ENCODE data around the gene OSMR. TPM values are rescaled to one million over a fixed set of nuclear protein-coding genes. Genes with fewer than 3 reads are reported as not detected.

The OSMR gene
- polyA plus RNA-seq, 2 of the 4 experiments (the other 2 are of a cell fraction), result 58.5 to 92.4 TPM

GRCh38 chr5:38923661-38924451, 78.0 kb downstream of the OSMR start:
- no peak for DNase-seq (ENCODE audit: low read depth in 1 of 2, low spot score in 1 of 2)
- Histone ChIP-seq H3K27ac (no peak overlapping the region), H3K4me3 (no peak overlapping the region), H3K4me2 (no peak overlapping the region), H3K9me3 (no peaks in the 10 kb centered on the region), H3K4me1 (no peaks in the 10 kb centered on the region)
- TF ChIP-seq ZNF302 (CRISPR knock-in tag; IDR thresholded peaks at IDR 0.05) (no peak), MAX (IDR thresholded peaks at IDR 0.05) (no peak)
- ATAC-seq, result no peak
- 97% methylated on average over 3 of the region's 3 CpGs for WGBS (ENCODE audit: missing lambda C conversion rate)
- CTCF ChIA-PET, result interaction anchor here (0.6 to 5.8 kb wide), 9 partner anchors 22 to 541 kb away, joined by 3 to 59 read pairs (median 4); no protein-coding TSS in a partner anchor
- no peak for FAIRE-seq
- POLR2A ChIA-PET, result interaction anchor here (0.5 kb wide), 1 partner anchor 173 kb away, joined by 3 read pairs; no protein-coding TSS in a partner anchor

DNA sequence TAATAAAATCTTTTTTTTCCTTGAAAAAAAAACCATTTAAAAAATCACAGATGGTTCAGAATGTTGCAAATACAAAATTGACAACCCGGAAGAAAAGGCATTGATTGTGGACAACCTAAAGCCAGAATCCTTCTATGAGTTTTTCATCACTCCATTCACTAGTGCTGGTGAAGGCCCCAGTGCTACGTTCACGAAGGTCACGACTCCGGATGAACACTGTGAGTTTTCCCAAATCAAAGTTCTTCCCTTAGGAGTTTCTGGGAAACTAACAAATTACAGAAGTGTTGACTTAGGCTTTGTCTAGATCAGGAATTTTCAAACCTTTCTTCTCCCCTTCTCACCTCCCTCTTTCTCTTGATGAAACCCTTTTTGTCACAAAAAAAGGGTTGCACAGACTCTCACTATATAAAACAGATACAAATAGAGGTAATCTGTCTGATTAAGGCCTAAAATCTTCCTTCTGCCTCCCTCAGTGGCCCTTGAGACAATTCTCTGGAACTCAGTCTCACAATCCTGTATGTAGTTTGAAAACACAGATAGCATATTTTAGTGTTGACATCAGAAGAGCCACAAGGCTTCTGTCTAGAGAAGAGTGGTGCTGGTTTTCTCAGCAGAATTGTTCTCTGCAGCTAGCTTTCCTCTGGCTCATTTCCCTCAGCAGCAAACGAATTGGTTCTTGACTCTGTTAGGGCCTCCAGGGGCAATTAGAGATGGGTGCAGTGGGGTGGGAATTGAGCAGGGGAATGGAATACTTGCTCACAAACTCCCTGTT, 79.5 kb downstream of the OSMR start:
- POLR2A ChIA-PET, result no interaction called here
- H3K4me2 ChIP-seq, result no peak overlapping the region

GRCh38 chr5:38926121-38926520, 80.3 kb downstream of the OSMR start:
- no peak overlapping the region for H3K4me2 ChIP-seq
- no peak for FAIRE-seq
- no peak overlapping the region for H3K4me3 ChIP-seq
- POLR2A ChIA-PET, result no interaction called here
- DNase-seq (ENCODE audit: low read depth in 1 of 2, low spot score in 1 of 2), result no peak
- no peaks in the 10 kb centered on the region for H3K4me1 ChIP-seq
- H3K9me3 ChIP-seq, result no peaks in the 10 kb centered on the region
- WGBS (ENCODE audit: missing lambda C conversion rate), result 87% methylated on average over 3 of the region's 3 CpGs
- TF ChIP-seq CEBPB (IDR thresholded peaks at IDR 0.05) (no peak), MAZ (IDR thresholded peaks at IDR 0.05; ENCODE audit: borderline replicate concordance, low read depth, low read length) (no peak), CHD2 (IDR thresholded peaks at IDR 0.05; ENCODE audit: low read length, partially characterized antibody) (no peak), SREBF2 (IDR thresholded peaks at IDR 0.05) (no peak), SMC3 (IDR thresholded peaks at IDR 0.05) (no peak), CBX8 (IDR thresholded peaks at IDR 0.05) (no peak)
- TF ChIP-seq, protein P1, sequence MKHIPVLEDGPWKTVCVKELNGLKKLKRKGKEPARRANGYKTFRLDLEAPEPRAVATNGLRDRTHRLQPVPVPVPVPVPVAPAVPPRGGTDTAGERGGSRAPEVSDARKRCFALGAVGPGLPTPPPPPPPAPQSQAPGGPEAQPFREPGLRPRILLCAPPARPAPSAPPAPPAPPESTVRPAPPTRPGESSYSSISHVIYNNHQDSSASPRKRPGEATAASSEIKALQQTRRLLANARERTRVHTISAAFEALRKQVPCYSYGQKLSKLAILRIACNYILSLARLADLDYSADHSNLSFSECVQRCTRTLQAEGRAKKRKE (CRISPR knock-in tag; IDR thresholded peaks at IDR 0.05; ENCODE audit: low read depth), result no peak
- CTCF ChIA-PET, result interaction anchor here (0.7 kb wide), 1 partner anchor 95 kb away, joined by 3 read pairs; no protein-coding TSS in a partner anchor
- no peak overlapping the region for H3K27ac ChIP-seq
- ATAC-seq, result no peak

More for the DNA sequence above, 79.5 kb downstream of the OSMR start:
- no peak for ATAC-seq
- 89% methylated on average over 6 of the region's 6 CpGs for WGBS (ENCODE audit: missing lambda C conversion rate)
- no peak for DNase-seq (ENCODE audit: low read depth in 1 of 2, low spot score in 1 of 2)
- TF ChIP-seq POLR2AphosphoS2 (conservative IDR thresholded peaks at IDR 0.05; ENCODE audit: low read length), result no peak
- no peak for TF ChIP-seq MAZ (IDR thresholded peaks at IDR 0.05; ENCODE audit: borderline replicate concordance, low read depth, low read length)
- TF ChIP-seq CEBPB (IDR thresholded peaks at IDR 0.05), result no peak
- TF ChIP-seq ZC3H11A (IDR thresholded peaks at IDR 0.05), result no peak
- TF ChIP-seq RNF2 (IDR thresholded peaks at IDR 0.05; ENCODE audit: borderline replicate concordance, low read depth), result no peak
- no peak for TF ChIP-seq KDM5A (IDR thresholded peaks at IDR 0.05)
- TF ChIP-seq KDM1A (IDR thresholded peaks at IDR 0.05; ENCODE audit: low read depth), result no peak
- no peak for TF ChIP-seq TP53 (CRISPR knock-in tag; IDR thresholded peaks at IDR 0.05)
- no peak for TF ChIP-seq PHF8 (IDR thresholded peaks at IDR 0.05; ENCODE audit: borderline replicate concordance, low read depth)
- no peak for TF ChIP-seq JUNB (IDR thresholded peaks at IDR 0.05)
- no peak for TF ChIP-seq MAFK (IDR thresholded peaks at IDR 0.05; ENCODE audit: partially characterized antibody)
- Histone ChIP-seq H3K4me1 (no peaks in the 10 kb centered on the region), H3K9me3 (no peaks in the 10 kb centered on the region), H3K27ac (no peak overlapping the region), H3K4me3 (no peak overlapping the region)
- FAIRE-seq, result no peak
- CTCF ChIA-PET, result interaction anchor here (1.2 to 5.8 kb wide), 2 partner anchors 96 to 484 kb away, joined by 3 to 59 read pairs; no protein-coding TSS in a partner anchor

Data from A549 (cell line).